SK-N-SH (cell line): ENCODE measurements around the gene PPM1N. TPM values are rescaled to one million over a fixed set of nuclear protein-coding genes. Genes with fewer than 3 reads are reported as not detected.

Source experiments
- CTCF ChIA-PET: fragments of 300-600, 350-600 bp; formaldehyde crosslinking; extraction: SDS; loops from one replicate; lab custom pipeline; 2021; lab: Yijun Ruan, JAX
- POLR2A ChIA-PET: fragments of 350-600 bp; sonication (Branson Sonifier 250); formaldehyde crosslinking; extraction: SDS; loops from one replicate; lab custom pipeline; 2020; ENCODE audit warnings: antibody characterized with exemption, inconsistent platforms; lab: Yijun Ruan, JAX
- DNase-seq: peaks from one replicate; pipeline ENCODE4 v3.0.0; 2012
- H2AFZ ChIP-seq: fragments of 200-600 bp; sonication (generic); 2 replicates; pipeline ENCODE4 v1.8.1; 2016; ENCODE audit warnings: antibody characterized with exemption, mild to moderate bottlenecking, low read depth
- H3F3A ChIP-seq: fragments of 200-600 bp; sonication (generic); replicated peaks from 2 replicates; pipeline ENCODE3; 2016; ENCODE audit warnings: antibody characterized with exemption, mild to moderate bottlenecking; ENCODE audit not compliant: insufficient read depth
- H3K27ac ChIP-seq, 2 experiments: fragments of 200-500 bp in 1 of 2; fragments of 200-600 bp in 1 of 2; sonication (Bioruptor generic) in 1 of 2; sonication (generic), shearing (Covaris generic) in 1 of 2; 2 replicates each; pipeline versions ENCODE4 v1.5.1 to v1.6.1; 2014 to 2016; ENCODE audit warnings: low read depth in 2 of 2, inconsistent platforms in 1 of 2, low read length in 1 of 2, mild to moderate bottlenecking in 1 of 2, mixed read lengths in 1 of 2
- H3K27me3 ChIP-seq: fragments of 200-600 bp; sonication (generic), shearing (Covaris generic); 2 replicates; pipeline ENCODE4 v1.6.1; 2016; ENCODE audit warnings: mixed run types; ENCODE audit not compliant: insufficient read depth
- H3K36me3 ChIP-seq, 2 experiments: fragments of 200-500 bp in 1 of 2; fragments of 200-600 bp in 1 of 2; sonication (Bioruptor generic) in 1 of 2; sonication (generic) in 1 of 2; replicated peaks in 1 of 2; 2 replicates each; pipeline versions ENCODE3 to v1.5.1; 2014 to 2016; ENCODE audit warnings: low read length in 1 of 2, mild to moderate bottlenecking in 1 of 2; ENCODE audit not compliant: insufficient read depth in 2 of 2, control insufficient read depth in 1 of 2
- H3K4me1 ChIP-seq, 2 experiments: fragments of 200-500 bp in 1 of 2; fragments of 200-600 bp in 1 of 2; sonication (Bioruptor generic) in 1 of 2; sonication (generic), shearing (Covaris generic) in 1 of 2; 2 replicates each; pipeline versions ENCODE4 v1.5.1 to v1.6.1; 2014 to 2016; ENCODE audit warnings: low read depth in 1 of 2, low read length in 1 of 2, mixed run types in 1 of 2; ENCODE audit not compliant: insufficient read depth in 2 of 2, control insufficient read depth in 1 of 2
- H3K4me2 ChIP-seq: fragments of 200-600 bp; sonication (generic), shearing (Covaris generic); 2 replicates; pipeline ENCODE4 v1.6.1; 2017; ENCODE audit warnings: mixed run types
- H3K4me3 ChIP-seq, 2 experiments: fragments of 200-500 bp in 1 of 2; fragments of 200-600 bp in 1 of 2; sonication (Bioruptor generic) in 1 of 2; sonication (generic), shearing (Covaris generic) in 1 of 2; 2 replicates each; pipeline versions ENCODE4 v1.5.1 to v1.8.1; 2014 to 2016; ENCODE audit warnings: low read depth in 2 of 2, inconsistent platforms in 1 of 2, low read length in 1 of 2, mild to moderate bottlenecking in 1 of 2, mixed read lengths in 1 of 2, moderate library complexity in 1 of 2
- H3K79me2 ChIP-seq: fragments of 200-600 bp; sonication (generic); 2 replicates; pipeline ENCODE4 v1.8.1; 2017; ENCODE audit warnings: mild to moderate bottlenecking; ENCODE audit not compliant: insufficient read depth
- H3K9ac ChIP-seq: fragments of 200-600 bp; sonication (generic); 2 replicates; pipeline ENCODE4 v1.6.1; 2017; ENCODE audit warnings: mixed run types
- H3K9me2 ChIP-seq: fragments of 200-600 bp; sonication (generic); 2 replicates; pipeline ENCODE4 v1.6.1; 2017; ENCODE audit warnings: mixed run types
- H3K9me3 ChIP-seq: fragments of 200-600 bp; sonication (generic); 2 replicates; pipeline ENCODE4 v1.6.1; 2017; ENCODE audit warnings: mixed run types, mild to moderate bottlenecking, moderate library complexity
- H4K20me1 ChIP-seq: fragments of 200-600 bp; sonication (generic); 2 replicates; pipeline ENCODE4 v1.6.1; 2017; ENCODE audit warnings: mild to moderate bottlenecking, mixed run types; ENCODE audit not compliant: insufficient read depth
- FOSL2 ChIP-seq: IDR thresholded peaks from 2 replicates; pipeline ENCODE4 v1.4.0; 2012; ENCODE audit warnings: low read depth, mild to moderate bottlenecking, moderate library complexity, borderline replicate concordance
- GABPA ChIP-seq: IDR thresholded peaks from 2 replicates; pipeline ENCODE4 v1.4.0; 2012; ENCODE audit warnings: low read depth, mild to moderate bottlenecking
- GATA2 ChIP-seq: sonication (generic); formaldehyde crosslinking; IDR thresholded peaks from 2 replicates; pipeline ENCODE4 v1.5.0; 2020; ENCODE audit warnings: mild to moderate bottlenecking, missing genetic modification reagents
- JUND ChIP-seq: IDR thresholded peaks from 2 replicates; pipeline ENCODE4 v1.4.0; 2012
- MXI1 ChIP-seq: IDR thresholded peaks from 2 replicates; pipeline ENCODE4 v1.6.1; 2012; ENCODE audit warnings: mild to moderate bottlenecking, low read depth, low read length, improper control_type of control experiment
- NFIC ChIP-seq: IDR thresholded peaks from 2 replicates; pipeline ENCODE4 v1.4.0; 2012; ENCODE audit warnings: borderline replicate concordance
- NRF1 ChIP-seq: IDR thresholded peaks from 2 replicates; pipeline ENCODE4 v1.6.1; 2012; ENCODE audit warnings: low read depth, mild to moderate bottlenecking, low read length
- PBX3 ChIP-seq: IDR thresholded peaks from 2 replicates; pipeline ENCODE4; 2012
- POLR2AphosphoS5 ChIP-seq: IDR thresholded peaks from 2 replicates; pipeline ENCODE4 v1.6.1; 2012; ENCODE audit warnings: low read depth, low read length
- RCOR1 ChIP-seq: fragments of 150-350 bp; IDR thresholded peaks from 2 replicates; pipeline ENCODE4 v1.6.1; 2017; ENCODE audit warnings: antibody characterized with exemption, low read length
- REST ChIP-seq: IDR thresholded peaks from 2 replicates; pipeline ENCODE4 v1.6.1; 2012; ENCODE audit warnings: mild to moderate bottlenecking, low read depth, low read length, moderate library complexity
- RFX5 ChIP-seq: IDR thresholded peaks from 2 replicates; pipeline ENCODE4 v1.6.1; 2012; ENCODE audit warnings: mild to moderate bottlenecking, improper control_type of control experiment, low read length
- SIN3A ChIP-seq: IDR thresholded peaks from 2 replicates; pipeline ENCODE4 v1.6.1; 2012; ENCODE audit warnings: low read depth, mild to moderate bottlenecking, low read length, moderate library complexity, borderline replicate concordance
- SMC3 ChIP-seq: IDR thresholded peaks from 2 replicates; pipeline ENCODE4 v1.6.1; 2012; ENCODE audit warnings: low read depth, low read length, improper control_type of control experiment
- TCF12 ChIP-seq: IDR thresholded peaks from 2 replicates; pipeline ENCODE4 v1.4.0; 2012
- USF1 ChIP-seq: IDR thresholded peaks from 2 replicates; pipeline ENCODE4 v1.4.0; 2012; ENCODE audit warnings: low read depth, borderline replicate concordance
- USF2 ChIP-seq: fragments of 150-350 bp; IDR thresholded peaks from 2 replicates; pipeline ENCODE4 v1.6.1; 2017; ENCODE audit warnings: antibody characterized with exemption, low read length, low read depth, borderline replicate concordance
- WGBS: methylation state at CpG from one replicate; pipeline ENCODE4 v1.1.6; 2017; ENCODE audit warnings: low lambda C conversion rate; 5-methylcytosine and 5-hydroxymethylcytosine counted together
- polyA plus RNA-seq, 3 experiments: library from polyadenylated mRNA; depleted of rRNA; stranded (reverse); fragments of >200 nt; gene quantifications; 2 replicates each; pipeline ENCODE4 v1.2.3, GENCODE V29; 2012
- TF ChIP-seq, protein P1 (sequence below): IDR thresholded peaks from 2 replicates; pipeline ENCODE4 v1.4.0; 2012; ENCODE audit warnings: low read depth

Gene PPM1N
- polyA plus RNA-seq, 1 of the 3 experiments (the other 2 are of a cell fraction): 10.3 TPM

GRCh38 chr19:45460807-45461347 lies 37.4 kb upstream of the PPM1N start:
- H3K9me3 ChIP-seq: no peaks in the 10 kb centered on the region
- H4K20me1 ChIP-seq: no peaks in the 10 kb centered on the region
- DNase-seq: no peak
- H2AFZ ChIP-seq: no peak overlapping the region
- H3K79me2 ChIP-seq: no peaks in the 10 kb centered on the region
- H3K4me3 ChIP-seq: no peak overlapping the region
- no peaks in the 10 kb centered on the region for H3K9me2 ChIP-seq
- H3K27me3 ChIP-seq: no peaks in the 10 kb centered on the region; the same call in 1 of the 2 replicates
- peaks cover 5 to 6% of the 10 kb centered on the region in 2 experiments; a peak in 2 of 4 replicates for H3K4me1 ChIP-seq
- H3K9ac ChIP-seq: no peak overlapping the region
- no peak overlapping the region for H3K27ac ChIP-seq
- TF ChIP-seq TCF12: no peak
- TF ChIP-seq, protein P1, sequence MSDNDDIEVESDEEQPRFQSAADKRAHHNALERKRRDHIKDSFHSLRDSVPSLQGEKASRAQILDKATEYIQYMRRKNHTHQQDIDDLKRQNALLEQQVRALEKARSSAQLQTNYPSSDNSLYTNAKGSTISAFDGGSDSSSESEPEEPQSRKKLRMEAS: no peak
- no peak for TF ChIP-seq NFIC
- no peak for TF ChIP-seq GABPA
- CTCF ChIA-PET: interaction anchor here (1.5 to 27.6 kb wide), 3 partner anchors 10 to 18 kb away, joined by 3 to 870 read pairs (median 5); no protein-coding TSS in a partner anchor
- H3K36me3 ChIP-seq: no peaks in the 10 kb centered on the region
- peaks cover 19% of the 10 kb centered on the region for H3F3A ChIP-seq
- POLR2A ChIA-PET: no interaction called here
- H3K4me2 ChIP-seq: no peak overlapping the region
- WGBS: 53% methylated on average over 5 of the region's 8 CpGs

GRCh38 chr19:45462174-45462573 lies 36.1 kb upstream of the PPM1N start:
- Histone ChIP-seq H3F3A (peaks cover 11% of the 10 kb centered on the region), H3K4me3 (no peak overlapping the region), H3K4me2 (no peak overlapping the region), H3K9ac (no peak overlapping the region), H3K9me3 (no peaks in the 10 kb centered on the region), H3K27ac (no peak overlapping the region), H3K36me3 (no peaks in the 10 kb centered on the region), H3K79me2 (no peaks in the 10 kb centered on the region), H2AFZ (no peak overlapping the region), H4K20me1 (no peaks in the 10 kb centered on the region), H3K27me3 (no peaks in the 10 kb centered on the region; the same call in 1 of the 2 replicates), H3K4me1 (peaks cover 0 to 3% of the 10 kb centered on the region in 2 experiments; a peak in 1 of 4 replicates), H3K9me2 (no peaks in the 10 kb centered on the region)
- CTCF ChIA-PET: interaction anchor here (1.7 to 27.6 kb wide), 5 partner anchors 9 to 23 kb away, joined by 5 to 870 read pairs (median 7); no protein-coding TSS in a partner anchor
- no peak for DNase-seq
- POLR2A ChIA-PET: no interaction called here
- 21% methylated on average over 4 of the region's 4 CpGs for WGBS
- TF ChIP-seq GABPA (no peak), MXI1 (no peak), PBX3 (no peak), NRF1 (no peak), SIN3A (no peak), USF1 (no peak), JUND (no peak), RFX5 (no peak), GATA2 (CRISPR knock-in tag) (no peak), FOSL2 (no peak), NFIC (no peak), REST (no peak), USF2 (no peak), POLR2AphosphoS5 (no peak), RCOR1 (no peak), SMC3 (no peak)
